Activated naive CD4-positive, alpha-beta T cell treated with anti-CD3 and anti-CD28 coated beads, Interleukin-2, amount 10 ng/mL, durations not matched to agents 7 days and 5 days (primary cell): ENCODE results near the gene WDR88.
"Not testable (repeated sequence)": the region's sequence is repeated elsewhere in the genome, so short reads cannot be mapped to it uniquely, and the experiment has no call there.

ENCODE experiments used
- CTCF ChIA-PET: fragments of 350-600 bp; sonication (Branson Sonifier 250); formaldehyde crosslinking; loops from one replicate; lab custom pipeline; 2021; ENCODE audit warnings: antibody characterized with exemption; lab: Charles Lee
- DNase-seq: peaks from one replicate; pipeline ENCODE4 v3.0.0-alpha.2; 2020
- H3K27ac Mint-ChIP-seq: one replicate; pipeline ENCODE4 v1.8.0; 2021; ENCODE audit warnings: mild to moderate bottlenecking, moderate library complexity, mixed read lengths
- H3K27me3 Mint-ChIP-seq: one replicate; pipeline ENCODE4 v1.8.0; 2021; ENCODE audit warnings: mild to moderate bottlenecking, mixed read lengths
- H3K36me3 Mint-ChIP-seq: one replicate; pipeline ENCODE4 v1.8.0; 2021; ENCODE audit warnings: mixed read lengths
- H3K4me1 Mint-ChIP-seq: one replicate; pipeline ENCODE4 v1.8.0; 2021; ENCODE audit warnings: mixed read lengths
- H3K4me3 Mint-ChIP-seq: one replicate; pipeline ENCODE4 v1.8.0; 2021; ENCODE audit warnings: mild to moderate bottlenecking, moderate library complexity, mixed read lengths
- H3K9me3 Mint-ChIP-seq: one replicate; pipeline ENCODE4 v1.8.0; 2021; ENCODE audit warnings: mixed read lengths

The WDR88 gene

DNA sequence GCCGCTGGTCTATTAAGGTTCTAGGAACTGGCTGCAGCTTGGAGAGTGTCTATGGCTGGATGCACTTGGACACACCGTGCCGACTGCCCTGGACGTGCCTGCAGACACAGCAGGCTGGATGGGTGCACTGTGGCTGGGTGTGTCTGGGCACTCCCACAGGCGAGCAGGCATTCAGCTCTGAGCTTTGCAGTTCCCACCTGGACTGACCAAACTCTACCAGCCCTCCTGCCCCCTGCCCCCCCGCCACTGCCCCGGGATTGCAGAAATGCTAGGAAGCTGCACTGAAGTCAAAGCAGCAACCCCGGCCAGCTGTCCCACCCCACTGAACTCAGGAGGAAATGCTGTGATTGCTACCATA, 55.2 kb downstream of the WDR88 start:
- Mint-ChIP-seq H3K36me3 (no peaks in the 10 kb centered on the region), H3K4me1 (peaks cover 9% of the 10 kb centered on the region), H3K9me3 (no peaks in the 10 kb centered on the region), H3K4me3 (no peak overlapping the region), H3K27ac (no peak overlapping the region), H3K27me3 (peaks cover 46% of the 10 kb centered on the region)
- CTCF ChIA-PET = interaction anchor here (1.4 to 3.3 kb wide), 3 partner anchors 10 to 62 kb away, joined by 3 to 15 read pairs (median 5); no protein-coding TSS in a partner anchor
- DNase-seq = no peak

DNA sequence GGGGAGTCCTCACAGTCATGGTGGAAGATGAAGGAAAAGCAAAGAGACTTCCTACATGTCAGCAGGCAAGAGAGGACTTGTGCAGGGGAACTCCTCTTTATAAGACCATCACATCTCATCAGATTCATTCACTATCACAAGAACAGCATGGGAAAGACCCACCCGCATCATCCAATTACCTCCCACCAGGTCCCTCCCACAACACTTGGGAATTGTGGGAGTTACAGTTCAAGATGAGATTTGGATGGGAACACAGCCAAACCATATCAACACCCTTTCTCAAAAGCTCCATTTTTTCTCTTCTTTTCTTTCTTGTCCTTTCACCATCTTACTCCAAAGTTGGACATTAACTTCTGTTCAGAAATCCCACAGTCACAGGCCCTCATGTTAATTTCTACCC, 57.5 kb downstream of the WDR88 start:
- DNase-seq = no peak
- CTCF ChIA-PET = no interaction called here
- no peaks in the 10 kb centered on the region for H3K36me3 Mint-ChIP-seq
- no peak overlapping the region for H3K27ac Mint-ChIP-seq
- H3K4me1 Mint-ChIP-seq = peaks cover 12% of the 10 kb centered on the region
- no peak overlapping the region for H3K4me3 Mint-ChIP-seq
- no peaks in the 10 kb centered on the region for H3K9me3 Mint-ChIP-seq
- peaks cover 53% of the 10 kb centered on the region for H3K27me3 Mint-ChIP-seq

DNA sequence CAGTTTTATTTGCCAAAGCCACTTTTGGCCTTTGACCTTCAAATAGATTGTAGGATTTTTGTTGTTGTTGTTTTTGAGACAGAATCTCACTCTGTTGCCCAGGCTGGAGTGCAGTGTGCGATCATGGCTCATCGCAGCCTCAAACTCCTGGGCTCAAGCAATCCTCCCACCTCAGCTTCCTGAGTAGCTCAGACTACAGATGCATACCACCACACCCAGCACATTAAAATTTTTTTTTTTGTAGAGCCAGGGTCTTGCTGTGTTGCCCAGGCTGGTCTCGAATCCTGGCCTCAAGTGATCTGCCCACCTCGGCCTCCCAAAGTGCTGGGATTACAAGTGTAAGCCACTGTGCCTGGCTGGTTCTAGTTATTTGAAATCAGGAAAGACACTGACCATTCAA, 59.2 kb downstream of the WDR88 start:
- peaks cover 64% of the 10 kb centered on the region for H3K27me3 Mint-ChIP-seq
- not testable (repeated sequence) for H3K27ac Mint-ChIP-seq, H3K4me3 Mint-ChIP-seq, H3K36me3 Mint-ChIP-seq, DNase-seq, H3K9me3 Mint-ChIP-seq
- peaks cover 12% of the 10 kb centered on the region for H3K4me1 Mint-ChIP-seq
- CTCF ChIA-PET = interaction anchor here (1.6 kb wide), 1 partner anchor 47 kb away, joined by 6 read pairs; no protein-coding TSS in a partner anchor

DNA sequence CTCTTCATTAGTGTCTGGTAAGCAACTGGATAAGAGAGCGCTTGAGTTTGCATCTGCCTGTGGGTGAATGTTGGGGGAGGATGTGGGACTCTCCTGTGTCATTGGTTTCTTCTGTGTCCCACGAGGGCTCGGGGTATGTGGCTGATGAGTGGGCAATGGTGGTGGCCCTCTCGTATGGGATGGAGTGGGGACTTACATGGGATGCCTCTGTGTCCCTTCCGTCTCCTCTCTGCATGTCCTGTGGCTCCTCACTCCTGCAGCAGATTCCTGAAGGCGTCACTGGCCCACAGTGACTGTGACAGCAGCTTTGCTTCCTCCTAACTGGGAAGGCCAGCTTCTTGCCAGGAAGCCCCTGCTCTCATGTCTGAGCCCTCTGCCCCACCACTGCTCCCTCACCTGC, 59.6 kb downstream of the WDR88 start:
- H3K4me1 Mint-ChIP-seq = peaks cover 9% of the 10 kb centered on the region
- no peaks in the 10 kb centered on the region for H3K36me3 Mint-ChIP-seq
- CTCF ChIA-PET = interaction anchor here (1.6 kb wide), 1 partner anchor 47 kb away, joined by 6 read pairs; no protein-coding TSS in a partner anchor
- no peak overlapping the region for H3K27ac Mint-ChIP-seq
- peaks cover 64% of the 10 kb centered on the region for H3K27me3 Mint-ChIP-seq
- no peak for DNase-seq
- no peaks in the 10 kb centered on the region for H3K9me3 Mint-ChIP-seq
- H3K4me3 Mint-ChIP-seq = no peak overlapping the region

DNA sequence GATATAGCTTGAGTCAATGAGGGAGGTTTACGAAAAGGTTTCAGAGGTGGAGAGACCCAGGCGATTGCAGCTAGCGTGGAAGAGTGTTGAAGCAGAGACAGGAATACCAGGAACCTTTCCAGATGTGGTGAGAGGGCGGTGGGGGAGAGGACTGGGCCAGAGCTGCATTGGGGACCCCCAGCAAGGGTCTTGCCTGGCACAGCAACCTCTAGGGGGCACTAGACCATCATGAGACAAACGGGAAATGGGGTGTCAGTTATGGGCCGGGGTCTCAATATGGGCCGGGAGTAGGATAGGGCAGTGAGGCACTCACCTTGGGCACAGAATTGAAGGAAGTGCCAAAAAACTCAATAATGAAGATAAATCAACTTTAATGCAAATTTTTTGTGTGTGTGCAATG, 60.1 kb downstream of the WDR88 start:
- Mint-ChIP-seq H3K4me3 (no peak overlapping the region), H3K27ac (no peak overlapping the region), H3K4me1 (peaks cover 4% of the 10 kb centered on the region), H3K36me3 (no peaks in the 10 kb centered on the region), H3K9me3 (no peaks in the 10 kb centered on the region), H3K27me3 (peaks cover 68% of the 10 kb centered on the region)
- CTCF ChIA-PET = interaction anchor here (1.6 kb wide), 1 partner anchor 48 kb away, joined by 6 read pairs; no protein-coding TSS in a partner anchor
- DNase-seq = no peak

DNA sequence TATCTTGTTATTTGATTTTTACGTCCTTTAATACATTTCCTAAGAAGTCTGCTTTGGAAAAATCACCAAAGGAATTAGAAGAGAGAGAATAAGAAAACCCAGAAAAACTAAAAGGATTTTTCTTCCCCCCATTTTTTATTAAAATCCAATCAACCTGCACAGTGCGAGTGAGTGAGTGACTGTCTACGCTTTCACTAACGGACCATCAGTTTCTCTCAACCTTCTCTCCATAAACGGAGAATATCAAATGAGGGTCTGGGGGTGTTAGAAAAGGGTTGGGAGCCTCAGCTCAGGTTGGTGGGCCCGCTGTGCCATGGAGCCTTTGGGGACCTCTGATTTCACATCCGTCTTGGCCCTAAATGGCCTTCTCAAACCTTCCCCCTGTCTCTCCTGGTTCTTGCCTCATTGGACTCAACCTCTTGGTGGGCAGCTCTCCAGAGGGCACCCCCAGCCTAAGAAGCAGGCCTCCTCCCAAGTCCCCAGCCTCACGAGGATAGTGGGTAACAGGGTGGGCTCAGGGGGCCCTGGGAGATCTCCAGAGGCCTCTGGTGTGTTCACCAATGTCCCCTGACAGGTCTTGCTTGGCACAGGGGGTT, 61.5 kb downstream of the WDR88 start:
- CTCF ChIA-PET = no interaction called here

DNA sequence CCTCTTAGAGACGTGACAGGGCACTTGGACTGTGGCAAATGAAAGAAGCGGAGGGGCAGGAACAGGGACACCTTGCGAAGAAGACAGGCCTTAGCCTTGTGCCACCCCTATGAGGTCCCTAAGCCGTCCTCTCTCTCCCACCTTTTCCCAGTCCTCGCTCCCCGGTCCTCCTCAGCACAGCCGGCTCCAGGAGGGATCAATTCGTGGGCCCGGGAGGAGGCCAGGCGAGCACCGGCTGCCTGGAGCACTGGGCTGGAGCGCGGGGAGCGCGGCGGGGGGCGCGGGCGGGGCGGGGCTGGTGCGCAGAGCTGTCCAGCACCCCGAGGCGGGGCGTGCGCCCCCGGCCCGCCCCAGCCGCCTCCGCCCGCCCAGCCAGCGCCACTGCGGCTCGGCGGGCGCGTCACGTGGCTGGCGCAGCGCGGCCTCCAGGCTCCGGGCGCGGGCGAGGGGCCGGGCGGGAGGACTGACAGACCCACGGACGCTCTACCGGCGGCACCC, 62.0 kb downstream of the WDR88 start, which contains the start of gene LRP3:
Gene LRP3 (plus strand): TSS at position 466 of the 498 bp plus-strand sequence. CDS start 456 bp downstream, outside the sequence.
- Mint-ChIP-seq H3K4me1 (peaks cover 3% of the 10 kb centered on the region), H3K36me3 (no peaks in the 10 kb centered on the region), H3K27me3 (peaks cover 77% of the 10 kb centered on the region), H3K4me3 (peak within 1 kb of the TSS; percentile 43), H3K27ac (no peak within 1 kb of the TSS), H3K9me3 (no peaks in the 10 kb centered on the region)
- CTCF ChIA-PET = no interaction called here
- no peak for DNase-seq

More for the DNA sequence above, 61.5 kb downstream of the WDR88 start:
- Mint-ChIP-seq H3K4me1 (peaks cover 3% of the 10 kb centered on the region), H3K27ac (no peak overlapping the region), H3K36me3 (no peaks in the 10 kb centered on the region), H3K27me3 (peaks cover 77% of the 10 kb centered on the region), H3K4me3 (peak overlapping the region; percentile 43), H3K9me3 (no peaks in the 10 kb centered on the region)
- no peak for DNase-seq

DNA sequence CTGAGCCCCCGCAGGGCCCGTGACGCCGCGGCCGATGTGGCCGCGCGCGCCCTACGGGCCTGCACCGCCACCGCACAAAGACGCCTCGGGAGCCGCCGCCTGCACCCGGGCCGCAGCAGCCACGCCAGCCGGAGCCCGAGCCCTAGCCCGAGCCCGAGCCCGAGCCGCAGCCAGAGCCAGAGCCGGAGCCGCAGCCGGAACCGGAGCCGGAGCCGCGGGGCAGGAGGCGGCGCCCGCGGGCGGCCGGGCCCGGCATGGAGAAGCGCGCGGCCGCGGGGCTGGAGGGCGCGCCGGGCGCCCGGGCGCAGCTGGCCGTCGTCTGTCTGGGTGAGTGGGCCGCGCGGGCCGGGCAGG, 62.6 kb downstream of the WDR88 start:
- H3K4me3 Mint-ChIP-seq = no peak overlapping the region

DNA sequence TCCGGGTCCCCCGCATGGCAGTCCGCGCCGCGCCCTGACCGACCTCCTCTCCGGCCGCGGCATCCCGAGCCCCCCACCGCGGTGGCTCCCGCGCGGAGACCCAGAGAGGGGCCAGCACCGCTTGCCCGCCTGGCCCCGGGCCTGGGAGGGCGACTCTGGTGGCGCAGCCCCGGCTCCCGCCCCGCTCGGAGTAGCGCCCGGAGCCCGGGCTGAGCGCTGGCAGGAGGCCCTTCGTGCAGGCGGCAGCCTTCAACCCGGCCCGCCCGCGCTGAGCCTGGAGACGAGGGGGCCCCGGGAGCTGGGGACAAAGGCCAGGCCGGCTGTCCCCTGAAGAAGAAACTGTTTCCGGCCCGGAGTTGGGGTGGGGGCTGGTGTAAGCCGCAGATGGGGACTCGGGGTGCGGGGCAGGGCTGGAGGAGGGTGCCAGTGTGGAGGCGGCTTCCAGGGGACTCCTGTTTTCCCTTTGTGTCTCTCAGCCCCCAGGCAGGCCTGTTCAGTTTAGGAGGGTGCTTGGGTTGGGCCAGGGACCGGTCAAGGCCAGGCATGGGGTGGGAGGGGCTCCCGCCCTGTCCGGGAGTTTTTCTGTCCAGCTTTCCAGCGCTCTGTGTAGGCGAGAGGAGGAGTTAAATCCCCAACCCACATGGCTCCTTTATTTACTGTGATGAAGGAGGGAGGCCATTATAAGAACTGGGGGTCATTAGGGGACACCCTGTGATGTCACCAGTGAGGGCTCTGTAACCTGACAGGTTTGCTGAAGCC, 63.2 kb downstream of the WDR88 start:
- H3K9me3 Mint-ChIP-seq = no peaks in the 10 kb centered on the region
- peaks cover 3% of the 10 kb centered on the region for H3K4me1 Mint-ChIP-seq
- no peak for DNase-seq
- H3K27me3 Mint-ChIP-seq = peaks cover 73% of the 10 kb centered on the region
- H3K36me3 Mint-ChIP-seq = no peaks in the 10 kb centered on the region
- no peak overlapping the region for H3K4me3 Mint-ChIP-seq
- CTCF ChIA-PET = interaction anchor here (2.3 kb wide), 1 partner anchor 10 kb away, joined by 9 read pairs; no protein-coding TSS in a partner anchor
- H3K27ac Mint-ChIP-seq = no peak overlapping the region

More for the DNA sequence above, 62.6 kb downstream of the WDR88 start:
- H3K27ac Mint-ChIP-seq = no peak overlapping the region
- DNase-seq = no peak
- CTCF ChIA-PET = no interaction called here
- H3K27me3 Mint-ChIP-seq = peaks cover 78% of the 10 kb centered on the region
- peaks cover 3% of the 10 kb centered on the region for H3K4me1 Mint-ChIP-seq
- no peaks in the 10 kb centered on the region for H3K36me3 Mint-ChIP-seq
- H3K9me3 Mint-ChIP-seq = no peaks in the 10 kb centered on the region

DNA sequence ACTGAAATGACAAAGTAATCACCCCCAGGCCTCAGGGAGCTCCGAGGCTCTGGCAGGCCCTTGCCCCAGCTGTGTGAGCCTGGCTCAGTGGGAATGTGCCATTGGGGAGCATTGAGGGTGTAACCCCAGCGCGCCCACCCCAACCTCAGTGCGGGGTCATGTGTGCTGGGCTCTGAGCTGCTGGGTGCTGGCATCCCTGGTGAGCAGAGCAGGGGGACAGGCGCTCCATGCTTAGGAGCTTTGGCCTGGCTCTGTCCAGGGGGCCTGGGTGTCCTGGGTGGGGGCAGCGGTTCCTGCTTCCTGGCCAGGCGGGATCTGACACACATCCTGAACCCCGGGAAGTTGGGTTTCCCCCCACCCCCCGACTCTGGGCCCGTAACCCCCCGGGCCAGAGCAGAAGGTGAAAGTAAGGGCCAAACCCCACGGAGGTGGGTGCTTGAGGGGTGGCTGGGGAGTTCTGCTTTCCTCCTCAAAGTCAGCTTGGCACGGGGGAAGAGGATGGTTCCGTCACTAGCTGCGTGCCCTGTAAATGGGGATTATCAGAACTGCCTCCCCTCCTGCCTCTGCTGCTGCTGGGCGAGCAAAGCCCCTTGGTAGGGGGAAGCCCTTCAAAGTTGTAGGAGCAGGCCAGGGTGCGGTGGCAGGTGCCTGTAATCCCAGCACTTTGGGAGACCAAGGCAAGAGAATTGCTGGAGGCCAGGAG, 63.9 kb downstream of the WDR88 start:
- no peak for DNase-seq
- H3K9me3 Mint-ChIP-seq = no peaks in the 10 kb centered on the region
- peaks cover 69% of the 10 kb centered on the region for H3K27me3 Mint-ChIP-seq
- no peak overlapping the region for H3K4me3 Mint-ChIP-seq
- H3K36me3 Mint-ChIP-seq = no peaks in the 10 kb centered on the region
- no peak overlapping the region for H3K27ac Mint-ChIP-seq
- peaks cover 3% of the 10 kb centered on the region for H3K4me1 Mint-ChIP-seq
- CTCF ChIA-PET = interaction anchor here (2.3 kb wide), 1 partner anchor 11 kb away, joined by 9 read pairs; no protein-coding TSS in a partner anchor

DNA sequence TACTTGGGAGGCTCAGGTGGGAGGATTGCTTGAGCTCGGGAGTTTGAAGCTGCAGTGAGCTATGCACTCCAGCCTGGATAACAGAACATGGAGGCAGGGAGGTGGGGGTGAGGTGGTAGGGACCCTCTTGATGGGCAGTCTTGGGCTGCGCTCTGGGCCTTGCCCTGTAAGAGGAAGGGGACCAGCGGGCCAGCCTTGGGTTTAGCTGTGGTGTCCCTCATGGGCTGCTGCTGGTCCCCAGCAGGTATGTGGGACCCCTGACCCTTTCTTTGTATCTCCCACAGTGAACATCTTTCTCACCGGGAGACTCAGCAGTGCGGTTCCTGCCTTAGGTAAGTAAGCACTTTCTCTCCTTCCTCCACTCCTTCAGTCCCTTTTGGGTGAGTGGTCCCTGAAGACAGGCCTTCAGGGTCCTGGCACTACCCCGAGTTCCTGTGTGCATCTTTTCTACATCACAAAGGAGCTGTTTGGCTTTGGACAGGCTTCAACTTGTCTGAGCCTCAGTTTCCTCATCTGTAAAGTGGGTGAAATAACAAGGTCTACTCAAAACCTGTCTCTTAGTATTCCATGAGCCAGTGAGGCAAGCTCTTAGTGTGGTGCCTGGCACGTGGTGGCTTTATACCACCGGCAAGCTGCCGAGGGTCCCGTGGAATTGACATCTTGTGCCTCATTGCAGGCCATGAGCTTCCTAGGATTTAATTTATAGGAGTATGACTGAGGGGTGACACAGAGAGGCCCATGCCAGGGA, 64.7 kb downstream of the WDR88 start:
- CTCF ChIA-PET = interaction anchor here (1.0 to 2.3 kb wide), 3 partner anchors 10 to 228 kb away, joined by 4 to 9 read pairs (median 5); no protein-coding TSS in a partner anchor
- no peak for DNase-seq
- Mint-ChIP-seq H3K9me3 (no peaks in the 10 kb centered on the region), H3K36me3 (no peaks in the 10 kb centered on the region), H3K4me1 (peaks cover 3% of the 10 kb centered on the region), H3K27ac (no peak overlapping the region), H3K27me3 (peaks cover 61% of the 10 kb centered on the region), H3K4me3 (no peak overlapping the region)

DNA sequence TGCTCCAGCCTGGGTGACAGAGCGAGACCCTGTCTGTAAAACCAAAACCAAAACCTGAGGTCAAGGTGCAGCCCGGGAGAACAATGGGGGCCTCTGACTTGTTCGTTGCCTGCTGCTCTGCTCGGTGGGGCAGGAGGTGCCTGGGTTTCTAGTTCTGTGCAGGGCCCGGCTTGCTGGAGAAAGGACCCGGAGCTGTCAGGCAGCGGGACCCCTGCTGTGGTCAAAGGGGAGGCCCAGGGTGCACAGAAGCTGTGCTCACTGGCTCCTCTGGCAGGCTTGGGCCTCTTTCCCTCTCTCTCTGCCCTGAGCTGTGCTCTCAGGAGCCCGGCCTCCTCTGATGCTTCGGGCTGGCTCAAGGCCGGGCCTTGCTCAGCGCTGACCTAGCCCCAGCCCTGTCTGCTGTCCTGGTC, 65.7 kb downstream of the WDR88 start:
- no peak for DNase-seq
- Mint-ChIP-seq H3K4me1 (peaks cover 3% of the 10 kb centered on the region), H3K27ac (no peak overlapping the region), H3K9me3 (no peaks in the 10 kb centered on the region), H3K4me3 (no peak overlapping the region), H3K27me3 (peaks cover 51% of the 10 kb centered on the region), H3K36me3 (no peaks in the 10 kb centered on the region)
- CTCF ChIA-PET = interaction anchor here (1.0 to 1.6 kb wide), 4 partner anchors 11 to 899 kb away, joined by 3 to 7 read pairs (median 4); no protein-coding TSS in a partner anchor

DNA sequence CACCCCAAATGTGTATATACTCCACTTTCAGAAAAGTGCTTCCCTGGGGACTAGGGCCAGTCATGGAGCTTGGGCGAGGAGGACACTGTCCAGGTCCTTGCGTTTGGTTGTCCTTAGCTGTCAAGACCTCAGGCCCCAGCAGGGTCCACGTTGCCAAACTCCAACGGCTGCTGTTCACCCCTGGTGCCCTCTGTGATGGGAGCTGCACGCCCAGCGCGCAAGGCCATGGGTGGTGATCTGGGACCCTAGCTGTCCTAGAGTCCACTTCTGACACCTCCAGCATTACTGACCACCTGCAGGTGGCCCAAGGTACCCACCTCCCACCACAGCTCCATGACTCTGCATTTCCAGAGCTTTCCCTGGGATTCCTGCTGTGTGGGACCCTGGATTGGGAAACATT, 66.3 kb downstream of the WDR88 start:
- H3K27me3 Mint-ChIP-seq = peaks cover 46% of the 10 kb centered on the region
- no peak for DNase-seq
- peaks cover 3% of the 10 kb centered on the region for H3K4me1 Mint-ChIP-seq
- CTCF ChIA-PET = interaction anchor here (1.0 to 1.6 kb wide), 2 partner anchors 14 to 898 kb away, joined by 3 to 7 read pairs; no protein-coding TSS in a partner anchor
- H3K27ac Mint-ChIP-seq = no peak overlapping the region
- no peaks in the 10 kb centered on the region for H3K9me3 Mint-ChIP-seq
- no peaks in the 10 kb centered on the region for H3K36me3 Mint-ChIP-seq
- H3K4me3 Mint-ChIP-seq = no peak overlapping the region
